Measurements from ENCODE around the gene AK5.

DNA sequence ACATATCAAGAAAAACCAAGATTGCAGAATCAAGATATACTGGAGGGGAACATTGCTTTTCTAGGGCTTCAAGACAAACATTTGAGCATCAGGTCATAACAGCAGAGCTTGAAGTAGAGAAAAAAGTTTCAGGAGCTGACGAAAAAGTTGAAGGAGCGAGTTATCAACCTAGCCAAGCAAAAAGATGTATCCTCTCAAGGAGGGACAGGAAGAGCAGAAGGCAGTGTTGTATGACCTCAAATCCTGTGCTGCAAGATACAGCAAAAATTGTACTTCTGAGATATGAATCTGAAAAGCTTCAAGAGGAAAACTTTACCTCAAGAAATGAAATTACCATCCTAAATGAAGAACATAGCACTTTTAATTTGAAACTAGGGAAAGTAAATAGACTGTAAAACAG, 153.1 kb downstream of the AK5 start:
- TF ChIP-seq, protein P1, sequence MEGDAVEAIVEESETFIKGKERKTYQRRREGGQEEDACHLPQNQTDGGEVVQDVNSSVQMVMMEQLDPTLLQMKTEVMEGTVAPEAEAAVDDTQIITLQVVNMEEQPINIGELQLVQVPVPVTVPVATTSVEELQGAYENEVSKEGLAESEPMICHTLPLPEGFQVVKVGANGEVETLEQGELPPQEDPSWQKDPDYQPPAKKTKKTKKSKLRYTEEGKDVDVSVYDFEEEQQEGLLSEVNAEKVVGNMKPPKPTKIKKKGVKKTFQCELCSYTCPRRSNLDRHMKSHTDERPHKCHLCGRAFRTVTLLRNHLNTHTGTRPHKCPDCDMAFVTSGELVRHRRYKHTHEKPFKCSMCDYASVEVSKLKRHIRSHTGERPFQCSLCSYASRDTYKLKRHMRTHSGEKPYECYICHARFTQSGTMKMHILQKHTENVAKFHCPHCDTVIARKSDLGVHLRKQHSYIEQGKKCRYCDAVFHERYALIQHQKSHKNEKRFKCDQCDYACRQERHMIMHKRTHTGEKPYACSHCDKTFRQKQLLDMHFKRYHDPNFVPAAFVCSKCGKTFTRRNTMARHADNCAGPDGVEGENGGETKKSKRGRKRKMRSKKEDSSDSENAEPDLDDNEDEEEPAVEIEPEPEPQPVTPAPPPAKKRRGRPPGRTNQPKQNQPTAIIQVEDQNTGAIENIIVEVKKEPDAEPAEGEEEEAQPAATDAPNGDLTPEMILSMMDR (IDR thresholded peaks at IDR 0.05; ENCODE audit: insufficient read depth, low read length, poor library complexity, severe bottlenecking), result no peak
- TF ChIP-seq EZH2phosphoT487 (conservative IDR thresholded peaks at IDR 0.05; ENCODE audit: low read length), result no peak
